Measurements from ENCODE around the gene CASQ1. TPM values are rescaled to one million over a fixed set of nuclear protein-coding genes. Genes with fewer than 3 reads are reported as not detected.

The CASQ1 gene
- total RNA-seq, 1 donor from 2014 or later: 1.1 TPM

DNA sequence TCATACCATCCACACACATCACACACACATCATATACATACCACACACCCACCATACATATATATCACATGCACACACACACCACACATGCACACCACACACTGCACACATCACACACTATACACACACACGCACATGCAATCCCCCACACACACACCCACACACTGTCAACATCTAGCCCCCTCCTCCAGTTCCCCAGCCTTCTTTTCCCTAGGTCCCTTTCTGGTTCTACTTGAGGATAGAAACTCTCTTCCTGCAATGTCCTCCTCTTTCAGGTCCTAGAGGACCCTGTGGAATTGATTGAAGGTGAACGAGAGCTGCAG lies 4.3 kb downstream of the CASQ1 start:
- intact Hi-C loops (cut with DNase I): no loop called here
- DNase-seq (ENCODE audit: low spot score): no peak
- no peak for ATAC-seq

- DNase-seq (ENCODE audit: low spot score): no peak
- intact Hi-C loops (cut with DNase I): no loop called here
- ATAC-seq: no peak
Measured at GRCh38 chr1:160196143-160196542, 5.8 kb downstream of the CASQ1 start.

DNA sequence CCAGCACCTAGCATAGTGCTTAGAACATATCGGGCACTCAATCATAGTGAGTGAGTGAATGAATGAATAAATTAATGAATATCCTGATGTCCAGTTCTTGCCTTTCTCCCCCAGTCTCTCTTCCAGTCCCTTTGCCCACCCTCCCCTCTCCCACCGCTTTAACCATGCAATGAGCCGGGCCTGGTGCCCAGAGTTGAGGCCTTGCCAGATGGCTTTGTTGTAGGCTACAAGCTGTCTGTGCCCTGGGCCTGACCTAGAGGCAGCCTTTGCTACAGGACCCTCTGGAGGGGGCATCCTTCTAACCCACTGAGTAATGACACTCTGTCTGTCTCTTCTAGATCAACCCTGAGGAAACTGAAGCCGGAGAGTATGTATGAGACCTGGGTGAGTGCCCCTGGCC lies 6.9 kb downstream of the CASQ1 start:
- intact Hi-C loops (cut with DNase I): no loop called here
- no peak for ATAC-seq
- DNase-seq (ENCODE audit: low spot score): no peak

DNA sequence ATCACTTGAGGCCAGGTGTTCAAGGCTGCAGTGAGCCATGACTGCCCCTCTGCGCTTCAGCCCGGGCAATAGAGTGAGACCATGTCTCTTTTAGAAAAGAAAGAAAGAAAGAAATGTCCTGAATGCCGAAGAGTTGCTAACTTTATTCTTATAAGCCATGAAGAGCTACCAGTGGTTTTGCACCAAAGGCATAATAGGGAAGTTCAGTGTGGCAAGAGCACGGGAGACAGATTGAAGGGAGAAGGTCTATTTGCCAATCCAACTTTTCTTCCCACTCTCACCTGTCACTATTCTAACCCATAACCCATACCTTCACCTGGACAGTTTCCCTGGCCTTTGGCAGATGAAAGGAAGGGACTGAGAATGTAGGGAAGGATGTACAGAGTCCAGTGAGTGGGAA lies 10.4 kb downstream of the CASQ1 start:
- no peak for DNase-seq (ENCODE audit: low spot score)
- no peak for ATAC-seq
- intact Hi-C loops (cut with DNase I): no loop called here

GRCh38 chr1:160204526-160205241 lies 14.3 kb downstream of the CASQ1 start:
- no peak for DNase-seq (ENCODE audit: low spot score)
- intact Hi-C loops (cut with DNase I): no loop called here
- ATAC-seq: peak; percentile 21

GRCh38 chr1:160205242-160206035 lies 15.1 kb downstream of the CASQ1 start, which contains the start of gene PEA15:
Gene PEA15, plus strand, starts transcription at chr1:160205384. Its CDS starts 6,161 bp downstream, at chr1:160211545.
- intact Hi-C loops (cut with DNase I): no loop called here
- ATAC-seq (peak; percentile 90), DNase-seq (ENCODE audit: low spot score) (peak; percentile 87)

DNA sequence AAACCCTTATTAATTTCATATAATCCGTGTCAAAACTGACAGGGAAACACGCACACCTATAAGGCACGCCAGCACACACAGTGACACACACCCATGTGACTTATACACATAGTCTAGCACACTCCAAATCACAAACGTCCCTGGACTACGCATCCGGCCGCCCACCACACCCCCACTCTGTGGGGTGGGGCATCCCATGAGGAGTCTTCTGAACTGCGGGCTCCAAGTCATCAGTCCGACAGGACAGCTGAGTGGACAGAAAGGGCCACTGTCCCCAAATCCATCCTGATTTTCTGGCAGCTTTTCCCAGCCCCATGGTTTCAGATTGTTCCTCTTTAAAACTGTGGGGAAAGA lies 15.6 kb downstream of the CASQ1 start:
- ATAC-seq (peak; percentile 72), DNase-seq (ENCODE audit: low spot score) (peak; percentile 67)
- intact Hi-C loops (cut with DNase I): no loop called here

DNA sequence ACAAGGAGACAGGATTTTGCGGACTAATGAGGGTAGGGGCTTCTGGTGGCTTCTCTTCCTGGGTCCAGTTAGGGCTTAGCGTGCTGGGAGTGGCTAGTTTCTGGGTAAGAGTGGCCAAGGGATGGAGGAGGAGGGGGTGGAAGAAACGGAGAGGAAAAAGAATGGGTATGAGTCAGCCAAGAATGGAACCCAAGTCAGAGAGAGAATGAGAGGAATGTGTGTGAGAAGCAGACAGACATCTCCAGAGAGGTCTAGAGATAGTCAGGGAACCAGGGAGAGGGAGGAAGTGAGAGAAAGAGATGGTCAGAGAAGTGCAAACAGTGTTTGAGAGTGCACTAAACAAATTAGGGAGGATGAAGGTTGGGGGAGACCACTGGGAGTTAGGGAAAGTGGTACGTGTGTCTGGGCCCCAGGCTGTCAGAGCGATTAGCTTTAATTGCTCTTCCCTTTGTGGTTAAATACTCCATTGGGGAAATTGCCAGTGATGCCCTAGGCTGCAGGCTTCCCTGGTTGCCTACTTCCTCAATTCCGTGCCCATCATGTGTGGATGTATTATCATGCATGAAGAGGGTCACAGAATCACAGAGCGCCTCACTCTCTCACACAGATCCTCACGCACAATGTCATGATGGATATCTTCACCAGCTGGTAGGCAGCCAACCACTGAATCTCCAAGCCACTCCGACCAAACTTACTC lies 16.2 kb downstream of the CASQ1 start:
- no peak for ATAC-seq
- no peak for DNase-seq (ENCODE audit: low spot score)
- intact Hi-C loops (cut with DNase I): no loop called here

GRCh38 chr1:160207118-160207650 lies 16.8 kb downstream of the CASQ1 start:
- DNase-seq (ENCODE audit: low spot score) (no peak), ATAC-seq (no peak)
- intact Hi-C loops (cut with DNase I): no loop called here

- ATAC-seq: no peak
- intact Hi-C loops (cut with DNase I): no loop called here
- DNase-seq (ENCODE audit: low spot score): no peak
Measured at GRCh38 chr1:160207771-160208556, 17.6 kb downstream of the CASQ1 start.

DNA sequence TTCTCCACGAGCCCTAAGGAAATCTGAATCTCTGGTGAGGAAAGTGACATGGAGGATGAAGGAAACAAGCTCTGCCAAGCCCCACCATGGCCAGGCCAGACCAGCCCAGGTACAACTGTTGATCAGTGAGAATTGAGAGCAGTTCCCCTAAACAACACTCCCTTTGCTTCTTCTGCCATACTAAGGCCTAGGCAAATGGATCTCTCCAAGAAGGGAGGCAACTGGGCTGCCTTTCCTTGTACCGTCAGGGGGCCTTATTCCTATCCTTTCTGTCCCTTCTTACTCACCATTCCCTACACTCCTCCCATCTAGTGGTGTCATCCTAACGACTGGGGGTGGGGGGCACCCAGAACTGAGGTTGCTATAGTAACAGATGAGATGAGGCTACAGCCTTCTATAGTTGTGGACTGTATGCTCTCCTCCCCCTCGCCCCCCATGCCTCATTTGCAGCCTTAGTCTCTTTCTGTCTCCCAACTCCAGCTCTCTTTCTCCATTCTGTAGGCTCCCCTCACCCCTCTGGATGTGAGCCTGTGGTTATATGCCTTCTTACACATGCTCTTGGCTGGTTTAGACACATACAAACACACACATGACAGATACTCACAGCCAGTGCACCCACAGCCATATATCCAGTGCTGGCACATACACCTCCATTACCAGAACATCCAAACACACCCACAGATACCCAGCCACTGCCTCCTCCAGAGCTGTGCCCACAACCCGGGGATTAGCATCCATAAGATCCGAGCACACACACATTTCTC lies 18.4 kb downstream of the CASQ1 start:
- intact Hi-C loops (cut with DNase I): no loop called here
- DNase-seq (ENCODE audit: low spot score) (no peak), ATAC-seq (no peak)

DNA sequence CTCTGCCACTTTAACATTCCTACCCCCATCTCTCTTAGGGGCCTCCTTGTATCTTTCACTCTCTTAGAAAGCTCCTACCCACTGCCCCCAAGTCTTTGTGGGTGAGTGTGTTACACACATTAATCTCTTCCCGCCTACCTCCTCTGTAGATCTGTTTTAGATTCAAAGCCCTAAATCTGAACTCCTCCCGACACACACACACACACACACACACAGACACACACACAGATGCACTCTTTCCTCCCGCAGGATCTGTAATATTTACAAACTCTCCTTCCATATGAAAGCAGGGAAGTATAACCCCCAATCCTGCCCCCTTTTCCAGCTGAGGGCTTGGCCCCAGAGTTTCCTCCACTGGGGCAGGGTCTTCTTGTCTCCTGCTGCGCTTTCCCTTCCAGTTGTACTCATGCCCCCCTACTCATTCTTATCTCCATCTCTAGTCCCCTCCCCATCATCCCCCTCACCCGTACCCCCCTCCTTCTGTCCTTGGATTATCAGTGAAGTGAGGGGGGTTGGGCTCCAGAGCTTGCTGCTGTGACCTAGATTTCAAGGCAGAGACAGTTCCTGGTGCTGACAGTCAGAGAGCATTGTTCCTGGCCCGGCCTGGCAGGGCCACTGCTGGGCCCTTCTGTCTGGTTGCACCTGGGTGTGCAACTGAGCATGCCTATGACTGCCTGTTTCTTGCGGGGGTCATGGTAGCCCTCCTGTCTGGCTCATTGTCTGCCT lies 19.1 kb downstream of the CASQ1 start:
- DNase-seq (ENCODE audit: low spot score) (no peak), ATAC-seq (no peak)
- intact Hi-C loops (cut with DNase I): loop anchor here (10.0 kb wide), 1 partner anchor 115 kb away; the partner anchor contains the start of gene IGSF8

DNA sequence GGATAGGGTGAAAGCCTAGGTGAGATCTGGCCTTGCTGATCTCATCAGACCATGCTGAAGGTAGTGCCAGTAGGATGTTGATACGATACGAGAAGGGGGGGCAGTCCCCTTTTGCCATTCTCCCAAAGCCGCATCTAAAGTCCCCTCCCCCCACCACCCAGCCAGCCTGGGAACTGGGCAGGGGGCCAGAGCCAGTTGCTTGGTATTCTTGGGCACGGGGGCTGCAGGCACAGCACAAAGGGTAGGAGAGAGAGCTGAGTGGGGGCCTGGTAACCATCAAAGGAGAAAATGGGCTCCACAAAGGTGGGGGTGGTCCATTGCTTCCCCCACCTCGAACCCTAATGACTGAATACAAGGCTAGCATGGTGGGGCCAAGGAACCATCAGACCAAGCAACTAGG lies 20.2 kb downstream of the CASQ1 start:
- no peak for DNase-seq (ENCODE audit: low spot score)
- intact Hi-C loops (cut with DNase I): loop anchor here (10.0 kb wide), 1 partner anchor 116 kb away; the partner anchor contains the start of gene IGSF8
- ATAC-seq: no peak

- no peak for DNase-seq (ENCODE audit: low spot score)
- no peak for ATAC-seq
- intact Hi-C loops (cut with DNase I): loop anchor here (10.0 kb wide), 1 partner anchor 116 kb away; the partner anchor contains the start of gene IGSF8
Measured at GRCh38 chr1:160211046-160211790, 20.8 kb downstream of the CASQ1 start.

DNA sequence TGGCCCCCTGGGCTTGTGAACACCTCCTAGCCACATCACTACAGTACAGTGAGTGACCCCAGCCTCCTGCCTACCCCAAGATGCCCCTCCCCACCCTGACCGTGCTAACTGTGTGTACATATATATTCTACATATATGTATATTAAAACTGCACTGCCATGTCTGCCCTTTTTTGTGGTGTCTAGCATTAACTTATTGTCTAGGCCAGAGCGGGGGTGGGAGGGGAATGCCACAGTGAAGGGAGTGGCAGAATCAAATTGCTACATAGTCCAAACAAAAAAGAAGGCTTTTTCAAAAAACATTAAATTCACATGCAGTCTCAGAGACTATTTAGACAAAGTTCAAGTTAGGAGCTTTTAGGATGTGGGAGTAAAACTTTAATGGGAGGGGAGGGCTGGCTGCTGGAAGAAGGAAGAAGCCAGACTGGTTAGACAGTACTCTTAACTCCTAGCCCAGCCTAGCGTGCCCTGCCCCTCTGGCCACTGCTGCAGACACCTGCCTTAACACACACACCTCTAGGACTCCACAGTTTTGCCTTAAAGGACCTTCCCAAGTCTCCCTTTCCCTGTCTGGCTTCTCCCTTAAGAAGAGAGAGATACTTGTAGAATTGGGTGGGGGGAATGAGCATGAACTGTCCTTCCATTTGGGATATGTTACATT lies 24.2 kb downstream of the CASQ1 start:
- intact Hi-C loops (cut with DNase I): loop anchor here (10.0 kb wide), 1 partner anchor 120 kb away; the partner anchor contains the start of gene IGSF8
- no peak for ATAC-seq

GRCh38 chr1:160216301-160216700 lies 25.9 kb downstream of the CASQ1 start:
- DNase-seq (ENCODE audit: low spot score): no peak
- ATAC-seq: no peak
- intact Hi-C loops (cut with DNase I): loop anchor here (10.0 kb wide), 1 partner anchor 122 kb away; the partner anchor contains the start of gene IGSF8

More for the DNA sequence above, 24.2 kb downstream of the CASQ1 start:
- DNase-seq (ENCODE audit: low spot score): no peak
